Heart left ventricle (tissue), 13 donors: ENCODE results near the gene FAM90A26.
"Not testable (repeated sequence)": the region's sequence is repeated elsewhere in the genome, so short reads cannot be mapped to it uniquely, and the experiment has no call there.

Experiments
- POLR2A ChIP-seq, 2 donors: fragments of 450-650 bp; IDR thresholded peaks; one replicate each; pipeline ENCODE4 v1.6.1; 2017; ENCODE audit warnings: antibody characterized with exemption in 2 of 2, mild to moderate bottlenecking in 2 of 2, moderate library complexity in 2 of 2
- TF ChIP-seq, protein P1 (sequence below), 12 donors: fragments of 200-600 bp; sonication (generic) in 4 of 12; IDR thresholded peaks; one replicate each; pipeline versions ENCODE4 v1.5.0 to v1.8.0; 2018 to 2022; ENCODE audit warnings: antibody characterized with exemption in 12 of 12, mild to moderate bottlenecking in 5 of 12
- donor health status: ischemic (EF 13 %, LVEDD 7.1; RV severe dilation, severe dysfunction).
- donor health status: DM: no; HTN: yes; CAD: no.
- donor health status: DM: no; HTN: no; CAD: no.
- donor health status: ischemic (EF 25% LVEDD 6.9; RV normal size, moderate dysfunction).
- donor health status: ischemic (EF 25% LVEDD 5.7; RV mildly dilated, moderate dysfunction).
- donor health status: ischemic (EF 35%, LVEDD 5.7; RV mildly dilated, moderate dysfunction).
- donor health status: nonischemic (EF 11% LVEDD 7.7; RV severe dilation, severe dysfunction).
- donor health status: DM: yes; HTN: yes; CAD: no.
- donor health status: PGD.
- donor health status: ischemic (EF 29% LVEDD 5.4; RV normal size, mild dysfunction).
- donor health status: nonischemic (EF 23%, LVEDD 6.1; RV moderate dilation, normal function).

- TF ChIP-seq, protein P1, sequence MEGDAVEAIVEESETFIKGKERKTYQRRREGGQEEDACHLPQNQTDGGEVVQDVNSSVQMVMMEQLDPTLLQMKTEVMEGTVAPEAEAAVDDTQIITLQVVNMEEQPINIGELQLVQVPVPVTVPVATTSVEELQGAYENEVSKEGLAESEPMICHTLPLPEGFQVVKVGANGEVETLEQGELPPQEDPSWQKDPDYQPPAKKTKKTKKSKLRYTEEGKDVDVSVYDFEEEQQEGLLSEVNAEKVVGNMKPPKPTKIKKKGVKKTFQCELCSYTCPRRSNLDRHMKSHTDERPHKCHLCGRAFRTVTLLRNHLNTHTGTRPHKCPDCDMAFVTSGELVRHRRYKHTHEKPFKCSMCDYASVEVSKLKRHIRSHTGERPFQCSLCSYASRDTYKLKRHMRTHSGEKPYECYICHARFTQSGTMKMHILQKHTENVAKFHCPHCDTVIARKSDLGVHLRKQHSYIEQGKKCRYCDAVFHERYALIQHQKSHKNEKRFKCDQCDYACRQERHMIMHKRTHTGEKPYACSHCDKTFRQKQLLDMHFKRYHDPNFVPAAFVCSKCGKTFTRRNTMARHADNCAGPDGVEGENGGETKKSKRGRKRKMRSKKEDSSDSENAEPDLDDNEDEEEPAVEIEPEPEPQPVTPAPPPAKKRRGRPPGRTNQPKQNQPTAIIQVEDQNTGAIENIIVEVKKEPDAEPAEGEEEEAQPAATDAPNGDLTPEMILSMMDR (IDR thresholded peaks at IDR 0.05) = not testable (repeated sequence)
- TF ChIP-seq POLR2A (IDR thresholded peaks at IDR 0.05) = not testable (repeated sequence)
Observed at GRCh38 chr4:9122711-9123110, 47.5 kb upstream of the FAM90A26 start.
